Stimulated activated CD8-positive, alpha-beta memory T cell treated with anti-CD3 and anti-CD28 coated beads, Interleukin-7, amount 100 ng/mL, for 24 hours (primary cell): Measurements from ENCODE around the gene ASAP2.
"Not testable (repeated sequence)": the region's sequence is repeated elsewhere in the genome, so short reads cannot be mapped to it uniquely, and the experiment has no call there.

Experiments used
- DNase-seq: peaks from one replicate; pipeline ENCODE4 v3.0.0-alpha.2; 2020; ENCODE audit warnings: low read depth

Gene ASAP2

DNA sequence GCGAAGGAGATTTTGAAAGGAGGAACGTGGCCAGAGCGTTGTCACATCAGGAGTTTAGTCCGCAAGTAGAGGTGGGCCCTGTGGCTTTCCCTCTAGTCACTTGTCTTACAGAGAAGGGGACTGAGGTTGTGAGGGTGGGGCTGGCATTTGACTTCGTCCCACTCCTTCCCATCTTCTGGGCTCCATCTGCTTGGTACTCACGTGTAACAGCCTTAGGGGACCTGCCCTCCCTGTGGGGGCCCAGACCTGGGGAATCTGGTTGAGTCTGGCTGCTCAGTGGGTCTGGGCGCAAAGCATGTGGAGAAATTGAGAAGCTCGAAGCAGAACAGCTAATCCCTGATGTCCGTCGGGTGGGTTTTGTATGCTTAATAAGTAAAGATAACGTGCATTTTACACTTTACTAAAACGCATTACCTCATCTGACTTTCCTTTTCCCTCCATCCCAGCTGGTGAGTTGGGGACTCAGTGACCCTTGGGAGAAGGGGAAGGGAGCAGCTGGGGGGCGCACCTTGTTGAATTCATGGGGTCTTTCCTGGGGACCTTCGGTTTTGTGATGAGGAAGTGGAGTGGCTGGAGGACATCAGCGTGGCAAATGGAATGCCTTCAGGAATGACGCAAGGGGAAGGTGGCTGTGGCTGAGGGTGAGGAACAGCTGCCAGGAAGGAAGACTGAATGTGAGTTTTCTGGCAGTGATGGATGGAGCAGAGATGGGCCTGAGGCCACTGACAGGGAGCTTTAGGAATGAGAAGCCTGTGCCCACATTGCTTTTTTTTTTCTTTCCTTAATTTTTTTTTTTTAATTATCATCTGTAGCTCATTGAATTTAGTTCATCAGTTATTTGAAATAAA lies 44.8 kb downstream of the ASAP2 start:
- no peak for DNase-seq

DNA sequence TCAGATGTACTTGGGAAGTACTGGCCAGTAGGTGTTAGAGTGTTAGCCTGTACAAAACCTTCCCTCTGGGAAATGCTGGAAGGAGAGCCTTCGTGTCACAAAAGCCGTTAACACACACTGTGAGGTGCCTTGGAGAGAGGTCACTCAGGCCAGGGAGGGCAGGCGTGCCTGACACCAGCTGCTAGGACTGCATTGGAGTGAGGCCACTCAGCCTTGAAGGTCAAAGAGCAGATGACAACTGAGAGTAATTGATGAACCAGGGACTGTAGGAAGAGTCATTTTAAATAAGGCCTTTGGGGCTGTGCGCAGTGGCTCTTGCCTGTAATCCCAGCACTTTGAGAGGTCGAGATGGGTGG lies 45.4 kb downstream of the ASAP2 start:
- DNase-seq = no peak

DNA sequence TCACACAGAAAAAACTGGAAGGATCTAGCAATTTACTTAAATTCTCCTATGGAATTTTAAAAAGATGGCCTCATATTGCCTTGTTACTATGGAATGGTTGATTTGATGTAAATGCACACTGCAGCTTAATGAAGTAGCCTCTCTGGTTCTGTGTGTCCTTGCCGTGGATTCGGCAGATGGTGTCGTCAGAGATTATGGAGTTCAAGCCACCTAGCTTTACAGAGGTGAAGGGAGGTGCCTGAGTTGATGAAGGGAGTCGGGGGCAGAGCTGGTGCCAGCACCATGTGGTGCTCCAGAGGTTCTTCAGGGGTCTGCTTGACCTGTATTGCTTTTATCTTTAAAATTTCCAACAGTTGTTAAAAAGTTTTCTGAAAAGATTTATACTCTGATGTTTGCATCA lies 48.8 kb downstream of the ASAP2 start:
- no peak for DNase-seq

DNA sequence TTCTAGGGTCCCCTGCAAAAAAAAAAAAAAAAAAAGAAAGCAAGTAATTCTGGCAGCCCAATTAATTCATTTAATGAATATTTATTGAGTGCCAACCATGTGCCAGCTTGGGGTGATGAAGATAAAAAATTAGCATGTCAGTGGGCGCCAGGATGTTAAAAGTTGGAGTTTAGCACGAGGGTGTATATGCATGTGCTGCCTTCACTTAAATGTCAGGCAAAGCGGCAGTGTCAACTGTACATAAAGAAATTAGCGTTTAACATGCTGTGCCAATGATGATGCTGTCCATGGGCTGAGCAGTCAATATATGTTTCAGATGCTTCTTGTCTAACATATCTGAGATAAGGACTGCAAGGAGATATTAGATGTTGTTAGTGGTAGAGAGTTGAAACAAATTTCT lies 49.5 kb downstream of the ASAP2 start:
- DNase-seq = no peak

DNA sequence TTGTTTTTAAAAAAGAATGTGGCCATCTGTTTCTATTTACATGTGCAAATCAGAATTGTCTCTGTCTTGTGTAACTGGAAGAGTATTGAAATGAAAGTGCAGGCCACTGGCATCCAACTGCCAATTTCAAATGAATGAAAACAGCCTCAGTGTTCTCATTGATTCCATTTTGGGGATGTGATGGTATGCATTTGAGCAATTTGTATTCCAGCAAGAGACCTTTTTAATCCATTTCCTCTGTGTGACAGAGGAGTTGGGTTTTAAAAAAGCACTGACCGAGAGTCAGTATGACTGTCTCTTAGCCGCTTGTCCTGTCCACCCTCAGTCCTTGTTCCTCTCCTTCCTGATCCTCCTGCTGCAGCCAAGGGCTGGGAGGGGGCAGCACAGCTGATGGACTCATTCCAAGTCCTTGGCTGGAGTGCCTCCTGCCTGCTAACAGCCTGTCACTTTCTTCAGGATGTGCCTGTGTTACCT lies 50.0 kb downstream of the ASAP2 start:
- no peak for DNase-seq

DNA sequence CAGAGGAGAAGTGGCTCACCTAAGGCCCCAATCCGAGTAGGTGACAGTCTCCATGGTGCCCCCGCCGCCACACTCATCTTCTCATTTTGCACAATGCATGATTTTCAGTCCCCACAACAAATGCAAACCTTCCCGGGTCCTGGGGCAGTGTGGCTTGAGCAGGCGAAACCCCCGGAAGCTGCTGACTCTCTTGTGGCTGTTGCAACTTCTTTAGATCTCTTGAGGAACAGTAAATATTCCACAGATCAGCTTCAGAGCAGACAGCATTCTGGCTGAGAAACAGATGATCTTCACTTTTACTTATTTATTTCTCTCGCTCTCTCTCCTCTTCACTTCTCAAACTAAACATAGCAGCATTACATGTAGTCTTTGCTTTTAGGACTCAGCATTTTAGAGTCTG lies 51.9 kb downstream of the ASAP2 start:
- no peak for DNase-seq

DNA sequence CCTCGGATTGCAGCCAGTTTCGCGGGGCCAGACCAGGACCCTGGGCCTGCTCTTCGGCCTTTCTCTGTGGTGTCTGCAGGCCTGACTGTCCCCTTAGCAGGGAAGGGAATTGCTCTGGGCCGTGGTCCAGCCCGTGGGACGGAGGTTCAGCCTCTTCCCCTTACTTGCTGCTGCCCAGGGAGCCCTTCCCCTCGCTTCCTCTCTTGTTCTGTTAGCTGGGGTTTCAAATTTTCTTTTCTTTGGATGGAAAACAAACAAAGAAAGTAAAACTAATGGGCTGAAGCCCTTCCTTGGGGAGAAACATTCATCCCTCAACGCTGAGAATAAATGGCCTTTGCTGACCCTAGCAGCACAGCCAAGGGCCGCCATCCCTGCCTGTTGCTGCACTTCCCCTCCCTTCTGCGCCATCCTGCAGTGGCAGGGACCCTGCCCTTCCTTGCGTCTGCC lies 52.4 kb downstream of the ASAP2 start:
- DNase-seq = no peak

DNA sequence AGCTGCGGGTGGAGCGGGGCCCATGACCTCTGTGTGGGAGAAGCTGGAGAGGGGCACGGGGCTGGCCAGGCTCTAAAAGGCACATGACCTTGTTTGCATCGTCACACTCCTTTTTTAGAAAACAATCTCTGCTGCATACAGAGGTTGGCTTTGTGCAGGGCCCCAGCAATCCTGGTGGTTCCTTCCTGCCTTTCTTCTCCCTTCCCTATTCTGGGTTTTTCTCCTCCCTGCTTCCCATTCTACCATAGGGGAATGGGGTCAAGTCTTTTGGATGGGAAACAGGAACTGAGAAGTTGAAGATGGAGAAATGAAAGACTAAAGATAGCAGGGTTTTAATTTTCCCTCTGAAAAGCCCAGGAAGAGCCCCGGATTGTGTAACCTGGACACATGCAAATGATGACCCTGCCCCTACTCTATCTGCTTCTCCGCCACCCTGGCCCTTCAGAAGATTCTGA lies 53.9 kb downstream of the ASAP2 start:
- DNase-seq = no peak

DNA sequence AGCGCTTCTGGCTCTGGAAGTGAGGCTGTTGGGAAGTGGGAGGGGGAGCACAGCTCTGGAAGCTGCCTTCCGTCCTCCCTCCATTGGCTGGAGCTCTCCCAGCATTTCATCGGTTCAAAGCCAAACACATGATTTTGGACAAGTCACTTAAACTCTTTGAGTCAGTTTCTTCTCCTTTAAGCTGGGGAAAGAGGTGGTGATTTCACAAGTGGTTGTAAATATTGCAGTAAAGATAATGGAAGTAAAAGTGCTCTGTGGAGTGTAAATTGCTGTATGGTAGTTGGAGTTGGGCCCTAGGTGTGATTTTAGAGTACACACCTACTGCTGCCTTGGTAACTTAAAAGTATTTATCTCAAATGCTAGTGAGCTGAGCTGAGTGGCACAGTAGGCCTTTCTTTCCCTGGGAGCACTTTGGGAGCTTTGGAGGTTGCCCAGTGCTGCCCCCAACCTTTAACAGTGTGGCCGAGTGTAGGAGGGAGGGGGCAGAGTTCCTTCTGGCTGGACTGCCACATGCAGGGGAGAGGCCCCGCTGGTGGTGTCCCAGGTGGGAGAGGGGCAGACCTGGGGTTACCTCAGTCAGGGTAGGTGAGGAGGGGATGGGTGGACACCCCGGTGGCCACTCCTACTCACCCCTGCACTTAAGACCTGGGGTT lies 54.7 kb downstream of the ASAP2 start:
- no peak for DNase-seq

DNA sequence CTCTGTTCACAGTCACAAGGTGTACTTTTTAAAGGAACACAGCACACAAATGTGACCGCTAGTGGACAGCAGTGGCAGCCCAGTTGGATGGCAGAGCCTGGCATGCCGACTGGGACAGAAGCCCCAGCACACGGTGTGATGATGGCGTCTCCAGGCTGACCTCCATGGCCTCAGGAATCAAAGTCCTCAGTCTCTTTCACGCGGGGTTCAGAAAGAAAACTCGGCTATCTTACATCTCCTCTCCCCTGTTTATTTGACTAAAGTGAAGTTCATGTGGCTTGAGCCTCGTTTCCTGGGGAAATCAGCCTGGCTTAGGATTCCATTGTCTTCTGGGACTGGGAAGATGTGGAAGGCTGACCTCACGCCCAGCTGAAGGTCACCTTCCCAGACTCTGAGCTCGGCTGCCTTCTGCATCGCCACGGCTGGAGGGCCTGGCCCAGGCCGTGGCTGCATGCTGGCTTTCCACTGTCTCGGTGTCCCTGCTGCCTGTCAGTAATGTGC lies 56.1 kb downstream of the ASAP2 start:
- no peak for DNase-seq

DNA sequence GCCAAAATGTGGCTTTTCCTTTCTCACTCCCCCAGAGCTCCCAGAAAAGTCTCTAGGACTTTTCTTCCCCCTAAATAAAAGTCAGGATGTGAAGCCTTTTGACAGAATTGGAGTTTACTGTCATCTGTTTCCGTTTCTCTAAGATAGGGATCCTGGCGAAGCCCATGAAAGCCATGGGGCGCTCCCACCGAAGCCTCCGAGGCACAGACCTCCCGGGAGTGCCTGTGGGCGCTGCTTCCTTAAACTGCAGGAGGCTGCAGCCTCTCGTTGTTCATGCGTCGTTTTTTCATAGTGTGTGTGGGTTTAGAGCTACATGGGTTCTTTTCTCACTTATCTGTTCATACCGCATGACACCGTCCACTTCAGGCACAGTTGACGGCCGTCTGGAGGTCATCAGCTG lies 56.8 kb downstream of the ASAP2 start:
- DNase-seq = no peak

DNA sequence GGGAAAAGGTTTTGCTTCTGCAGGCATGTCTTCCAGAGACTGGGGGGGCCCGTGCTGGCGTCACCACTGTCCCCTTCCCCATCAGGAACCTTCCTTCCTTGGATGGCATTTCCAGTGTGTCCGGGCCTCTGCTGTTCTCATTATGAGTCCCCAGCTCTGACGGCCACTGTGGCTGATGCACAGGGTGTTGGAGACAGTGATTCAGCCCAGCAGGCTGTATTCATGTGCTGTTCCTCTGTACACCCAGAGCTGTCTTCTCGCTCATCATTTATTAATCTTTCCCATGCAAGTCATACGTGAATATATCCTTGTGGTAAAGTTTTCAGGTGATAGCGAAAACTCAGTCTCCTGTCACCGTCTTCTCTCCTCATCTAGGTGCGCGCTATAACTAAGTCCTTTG lies 57.7 kb downstream of the ASAP2 start:
- DNase-seq = no peak

DNA sequence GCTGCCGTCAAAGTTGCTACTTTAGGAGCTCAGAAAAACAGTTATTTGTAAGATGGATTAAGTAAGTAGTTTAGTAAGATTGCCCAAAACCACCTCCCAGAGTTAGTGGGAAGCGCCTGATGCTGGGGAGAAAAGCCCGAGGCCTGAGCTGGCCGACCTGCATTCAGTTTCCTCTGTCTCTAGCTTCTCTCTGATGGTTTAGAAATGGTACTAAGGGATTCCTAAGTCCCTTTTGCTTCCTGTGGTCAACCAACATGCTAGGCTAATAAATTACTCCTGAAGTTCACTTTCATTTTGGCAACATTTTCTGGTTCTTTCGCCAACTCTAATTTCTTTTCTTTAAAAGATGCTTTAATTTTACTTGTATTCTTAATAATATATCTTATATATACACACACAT lies 60.1 kb downstream of the ASAP2 start:
- DNase-seq = no peak

DNA sequence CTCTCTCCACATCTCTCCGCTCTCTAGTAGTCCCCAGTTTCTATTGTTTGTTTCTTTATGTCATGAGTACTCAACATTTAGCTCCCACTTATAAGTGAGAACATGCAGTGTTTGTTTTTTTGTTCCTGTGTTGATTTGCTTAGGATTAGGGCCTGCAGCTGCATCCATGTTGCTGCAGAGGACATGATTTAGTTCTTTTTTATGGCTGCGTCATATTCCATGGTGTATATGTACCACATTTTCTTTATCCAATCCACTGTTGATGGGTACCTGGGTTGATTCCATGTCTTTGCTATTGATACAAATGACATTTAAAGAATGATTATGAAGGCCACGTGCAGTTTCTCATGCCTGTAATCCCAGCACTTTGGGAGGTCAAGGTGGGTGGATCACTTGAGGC lies 60.7 kb downstream of the ASAP2 start:
- not testable (repeated sequence) for DNase-seq

DNA sequence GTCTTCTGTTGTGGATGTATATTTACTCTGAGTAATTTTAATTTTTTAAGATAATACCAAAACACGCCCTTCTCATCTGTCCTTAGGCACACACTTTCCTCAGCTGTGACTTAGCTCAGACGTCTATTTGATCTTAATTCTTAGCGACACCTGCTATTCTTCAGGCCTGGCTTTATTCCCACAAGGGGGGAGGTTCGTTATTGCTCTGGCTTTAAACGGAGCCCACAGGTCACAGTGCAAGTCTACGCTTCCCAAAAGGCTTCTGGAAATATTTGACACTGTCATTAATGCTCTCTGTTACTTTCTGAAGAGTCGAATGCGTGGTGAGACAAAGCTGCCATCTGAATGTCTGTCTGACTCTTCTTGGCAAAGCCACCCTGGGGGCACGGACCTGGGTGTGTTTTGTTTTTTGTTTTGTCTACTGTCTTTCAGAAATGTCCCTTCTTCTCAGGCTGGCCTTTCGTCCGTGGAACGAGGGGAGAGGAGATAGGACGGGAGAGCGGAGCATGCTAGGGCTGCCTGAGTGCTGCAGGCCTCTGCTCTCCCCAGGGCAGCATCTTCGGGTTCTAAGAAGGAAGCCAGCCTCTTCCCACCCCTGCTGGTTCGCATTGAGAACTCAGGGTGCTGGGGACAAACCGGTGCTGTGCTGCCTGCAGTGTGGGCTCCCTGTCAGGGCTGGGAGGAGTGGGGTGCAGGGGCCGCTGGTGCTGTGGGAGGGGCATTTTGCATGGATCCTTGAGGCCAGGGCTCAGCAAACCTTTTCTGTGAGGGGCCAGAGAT lies 61.9 kb downstream of the ASAP2 start:
- no peak for DNase-seq

DNA sequence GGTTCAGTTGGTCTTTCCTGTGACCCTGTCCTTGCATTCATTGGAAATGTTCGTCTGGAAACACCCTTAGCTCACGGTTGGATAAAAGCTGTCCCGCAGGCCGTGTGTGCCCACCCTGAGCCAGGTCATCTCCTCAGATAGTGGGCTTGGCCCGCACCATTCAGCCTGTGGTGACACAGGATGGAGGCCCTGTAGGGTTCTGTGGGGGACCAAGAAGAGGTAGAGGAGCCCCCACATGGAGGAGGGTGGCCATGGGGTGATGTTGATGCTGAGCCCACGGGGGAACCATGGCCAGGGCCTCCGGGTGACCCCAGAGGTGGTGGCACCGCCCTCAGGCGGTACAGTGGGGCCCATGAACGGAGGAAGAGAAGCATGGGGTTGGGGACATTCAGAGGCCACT lies 62.7 kb downstream of the ASAP2 start:
- no peak for DNase-seq

DNA sequence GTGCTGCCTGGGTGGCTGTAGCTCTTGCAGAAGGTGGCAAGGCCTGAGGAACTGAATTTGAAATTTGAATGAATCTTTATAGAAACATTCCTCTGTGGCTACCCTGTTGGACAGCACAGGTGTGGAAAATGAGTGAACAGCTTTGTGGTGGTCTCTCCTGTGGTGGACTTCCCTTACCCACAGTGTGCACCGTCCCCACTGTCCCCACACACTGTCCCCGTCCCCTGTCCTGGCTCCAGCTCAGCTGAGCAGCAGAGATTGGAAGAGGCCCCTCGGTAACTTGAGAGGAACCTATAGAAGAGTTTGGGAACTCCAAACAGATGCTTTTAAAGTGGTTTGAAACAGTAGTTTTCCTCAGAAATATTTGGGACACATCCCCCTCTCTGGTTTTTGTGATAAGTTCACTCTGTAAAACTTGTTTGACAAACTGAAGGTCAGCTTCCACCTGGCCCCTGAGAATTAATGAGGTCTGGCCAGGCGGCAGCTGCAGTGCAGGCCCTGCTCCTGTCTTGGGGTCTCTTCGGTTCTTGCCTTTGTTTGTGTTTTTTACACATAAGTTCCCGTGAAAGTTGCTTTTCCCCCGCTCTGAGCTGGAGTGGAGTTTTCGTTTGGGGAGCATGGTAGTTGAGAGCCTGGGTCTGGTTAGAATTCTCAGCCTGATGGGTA lies 63.2 kb downstream of the ASAP2 start:
- no peak for DNase-seq

DNA sequence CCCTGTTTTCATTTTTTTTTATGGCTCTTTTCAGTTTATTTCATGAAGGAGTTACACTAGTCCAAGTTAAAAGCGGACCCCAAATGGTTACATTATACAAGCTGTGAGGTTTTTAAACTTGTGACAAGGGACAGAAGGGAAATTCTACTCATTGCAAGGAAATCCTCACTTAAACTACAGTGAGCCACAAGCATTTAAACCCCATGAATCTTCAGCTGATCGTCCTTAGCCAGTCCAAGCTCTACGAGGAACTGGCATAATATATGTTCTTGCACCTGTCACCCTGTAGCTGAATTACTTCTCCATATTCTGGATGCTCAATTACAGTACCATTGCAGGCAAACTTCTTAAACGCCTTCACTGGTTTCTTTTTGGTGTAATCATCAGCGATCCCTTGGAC lies 64.5 kb downstream of the ASAP2 start:
- DNase-seq = no peak

DNA sequence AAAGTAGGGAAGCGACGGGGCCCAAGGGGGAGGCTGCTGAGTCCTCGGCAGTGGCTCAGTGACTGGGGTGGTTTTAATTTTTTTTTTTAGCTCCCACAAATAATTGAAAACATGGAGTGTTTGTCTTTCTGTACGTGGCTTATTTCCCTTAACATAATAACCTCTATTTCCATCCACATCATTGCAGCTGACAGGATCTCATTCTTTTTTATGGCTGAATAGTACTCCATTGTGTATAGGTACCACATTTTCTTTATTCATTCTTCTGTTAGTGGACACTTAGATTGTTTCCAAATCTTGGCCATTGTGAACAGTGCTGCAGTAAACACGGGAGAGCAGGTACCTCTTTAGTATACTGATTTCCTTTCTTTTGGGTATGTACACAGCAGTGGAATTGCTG lies 65.1 kb downstream of the ASAP2 start:
- no peak for DNase-seq

DNA sequence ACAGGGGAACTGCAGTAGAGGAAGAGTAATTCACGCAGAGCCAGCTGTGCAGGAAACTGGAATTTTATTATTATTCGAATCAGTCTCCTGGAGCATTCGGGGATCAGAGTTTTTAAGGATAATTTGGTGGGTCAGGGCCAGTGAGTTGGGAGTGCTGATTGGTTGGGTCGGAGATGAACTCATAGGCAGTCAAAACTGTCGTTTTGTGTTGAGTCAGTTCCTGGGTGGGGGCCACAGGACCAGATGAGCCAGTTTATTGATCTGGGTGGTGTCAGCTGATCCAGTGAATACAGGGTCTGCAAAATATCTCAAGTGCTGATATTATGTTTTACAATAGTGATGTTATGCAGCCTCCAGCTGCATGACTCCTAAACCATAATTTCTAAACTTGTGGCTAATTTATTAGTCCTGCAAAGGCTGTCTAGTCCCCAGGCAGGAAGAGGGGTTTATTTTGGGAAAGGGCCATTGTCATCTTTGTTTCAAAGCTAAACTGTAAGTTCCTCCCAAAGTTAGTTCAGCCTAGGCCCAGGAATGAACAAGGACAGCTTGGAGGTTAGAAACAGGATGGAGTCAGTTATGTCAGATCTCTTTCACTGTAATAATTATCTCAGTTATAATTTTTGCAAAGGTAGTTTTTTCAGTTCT lies 67.0 kb downstream of the ASAP2 start:
- no peak for DNase-seq

DNA sequence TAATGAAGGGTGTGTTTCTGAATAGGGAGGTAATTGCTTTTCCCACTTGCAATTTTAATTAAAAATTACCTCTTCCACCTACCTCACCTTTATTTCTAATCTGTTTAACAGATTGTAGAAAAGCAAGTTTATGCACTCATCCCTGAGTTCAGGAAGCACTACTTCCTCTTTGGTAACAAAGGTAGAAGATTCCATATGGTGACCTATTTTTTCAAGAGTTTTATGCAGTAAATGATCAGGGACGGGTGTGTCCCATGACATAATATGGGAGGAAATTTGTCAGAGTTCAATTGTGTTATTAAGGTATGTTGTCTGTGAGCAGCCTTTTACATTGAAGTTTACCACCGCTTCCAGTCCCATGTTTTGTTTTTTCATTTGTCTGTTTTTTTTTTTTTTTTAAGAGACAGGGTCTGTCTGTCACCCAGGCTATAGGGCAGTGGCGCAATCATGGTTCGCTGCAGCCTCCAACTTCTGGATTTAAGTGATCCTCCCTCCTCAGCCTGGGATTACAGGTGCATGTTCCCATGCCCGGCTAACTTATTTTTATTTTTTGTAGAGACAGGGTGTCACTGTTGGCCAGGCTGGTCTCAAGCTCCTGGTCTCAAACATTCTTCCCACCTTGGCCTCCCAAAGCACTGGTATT lies 68.2 kb downstream of the ASAP2 start:
- DNase-seq = no peak
